HepG2 (cell line): ENCODE measurements around the gene LRBA. TPM values are rescaled to one million over a fixed set of nuclear protein-coding genes. Genes with fewer than 3 reads are reported as not detected.

Source experiments
- ATAC-seq: fragments of 200-7000 bp; cut with Tn5 transposase; 3 replicates; pipeline ENCODE4 v1.9.1; 2020; ENCODE audit warnings: mild to moderate bottlenecking, moderate library complexity
- BruUV-seq: library from RNA; stranded (reverse); fragments of 400-500 nt; replicated peaks from 2 replicates; lab custom pipeline; 2021; lab: Mats Ljungman, UMichigan
- CTCF ChIA-PET: fragments of 300-600 bp; formaldehyde crosslinking; extraction: SDS; loops from one replicate; lab custom pipeline; 2021; ENCODE audit warnings: low total read pairs, inconsistent platforms, low intra/inter-chr PET ratio; lab: Yijun Ruan, JAX
- POLR2A ChIA-PET: fragments of 350-600 bp; sonication (Branson Sonifier 250); formaldehyde crosslinking; loops from one replicate; lab custom pipeline; 2020; ENCODE audit warnings: antibody characterized with exemption, inconsistent platforms; lab: Yijun Ruan, JAX
- DNase-seq: peaks from one replicate; pipeline ENCODE4 v3.0.0-alpha.2; 2015; ENCODE audit warnings: low spot score
- FAIRE-seq: peaks from 3 replicates; lab custom pipeline; 2011; peaks lifted over from hg19 to GRCh38; lab: Jason Lieb, UNC
- H2AFZ ChIP-seq: one replicate; pipeline ENCODE4 v1.6.1; 2011; ENCODE audit warnings: low read length, inconsistent platforms
- H3K27ac ChIP-seq: fragments of 300-600 bp; 3 replicates; pipeline ENCODE4 v1.8.0; 2011; ENCODE audit warnings: mixed run types, mild to moderate bottlenecking, mixed read lengths, low read length, inconsistent platforms; ENCODE audit not compliant: insufficient read depth; ENCODE audit errors: extremely low read length
- H3K27me3 ChIP-seq, 2 experiments: fragments of 200-600 bp in 1 of 2; 2 replicates in 1 of 2; 3 replicates in 1 of 2; pipeline versions ENCODE4 v1.6.0 to v1.8.0; 2011; ENCODE audit warnings: low read length in 2 of 2, mild to moderate bottlenecking in 2 of 2, moderate library complexity in 2 of 2, inconsistent platforms in 1 of 2; ENCODE audit not compliant: insufficient read depth in 2 of 2, control insufficient read depth in 1 of 2
- H3K36me3 ChIP-seq, 2 experiments: fragments of 200-600 bp in 1 of 2; replicated peaks in 1 of 2; 2 replicates in 1 of 2; 3 replicates in 1 of 2; pipeline versions ENCODE4 v1.5.1 to v1.8.0; 2011; ENCODE audit warnings: low read length in 2 of 2, inconsistent platforms in 1 of 2; ENCODE audit not compliant: insufficient read depth in 2 of 2, control insufficient read depth in 1 of 2
- H3K4me1 ChIP-seq: 2 replicates; pipeline ENCODE4 v1.5.1; 2012; ENCODE audit warnings: low read length, inconsistent platforms; ENCODE audit not compliant: insufficient read depth
- H3K4me2 ChIP-seq: 2 replicates; pipeline ENCODE4 v1.6.0; 2011; ENCODE audit warnings: low read depth, low read length, inconsistent platforms
- H3K4me3 ChIP-seq, 3 experiments: fragments of 200-600 bp in 1 of 3; sonication (generic), shearing (Covaris generic) in 1 of 3; replicated peaks in 1 of 3; 2 replicates each; pipeline ENCODE4 v1.5.1; 2011 to 2016; ENCODE audit warnings: low read length in 3 of 3, inconsistent platforms in 2 of 3, low read depth in 2 of 3, mild to moderate bottlenecking in 2 of 3, control low read depth in 1 of 3, mixed read lengths in 1 of 3; ENCODE audit not compliant: insufficient read depth in 1 of 3
- H3K79me2 ChIP-seq: one replicate; pipeline ENCODE4 v1.6.1; 2011; ENCODE audit warnings: low read length, inconsistent platforms; ENCODE audit not compliant: insufficient read depth
- H3K9ac ChIP-seq: 2 replicates; pipeline ENCODE4 v1.6.0; 2011; ENCODE audit warnings: mild to moderate bottlenecking, low read depth, low read length, inconsistent platforms; ENCODE audit not compliant: insufficient read depth
- H3K9me3 ChIP-seq: 2 replicates; pipeline ENCODE4 v1.5.1; 2012; ENCODE audit warnings: mild to moderate bottlenecking, low read length
- H4K20me1 ChIP-seq: 2 replicates; pipeline ENCODE4 v1.6.0; 2011; ENCODE audit warnings: inconsistent platforms, mild to moderate bottlenecking, low read length, moderate library complexity; ENCODE audit not compliant: insufficient read depth
- ARID3A ChIP-seq: IDR thresholded peaks from 2 replicates; pipeline ENCODE4 v1.6.1; 2012; ENCODE audit warnings: low read depth, low read length, improper control_type of control experiment
- CREM ChIP-seq, 2 experiments: sonication (generic) in 1 of 2; formaldehyde crosslinking in 1 of 2; IDR thresholded peaks; 2 replicates each; pipeline versions ENCODE4 v1.4.0 to v1.6.1; 2016 to 2020; ENCODE audit warnings: antibody characterized with exemption in 1 of 2, mild to moderate bottlenecking in 1 of 2, missing genetic modification reagents in 1 of 2
- GATAD2A ChIP-seq: IDR thresholded peaks from 2 replicates; pipeline ENCODE4 v1.6.1; 2016
- GFI1 ChIP-seq: sonication (generic); formaldehyde crosslinking; IDR thresholded peaks from 2 replicates; pipeline ENCODE4 v1.5.0; 2020; ENCODE audit warnings: missing genetic modification reagents, mild to moderate bottlenecking, borderline replicate concordance
- HDAC6 ChIP-seq: fragments of 200-600 bp; sonication (generic); IDR thresholded peaks from 2 replicates; pipeline ENCODE4 v1.7.0; 2017; ENCODE audit warnings: mild to moderate bottlenecking, antibody characterized with exemption, low read length, low read depth
- KDM2A ChIP-seq: sonication (generic); formaldehyde crosslinking; IDR thresholded peaks from 2 replicates; pipeline ENCODE4 v1.4.0; 2020; ENCODE audit warnings: low read depth, missing genetic modification reagents, borderline replicate concordance
- MED1 ChIP-seq: sonication (generic); formaldehyde crosslinking; IDR thresholded peaks from 2 replicates; pipeline ENCODE4 v1.4.0; 2020; ENCODE audit warnings: missing genetic modification reagents
- MTF1 ChIP-seq: sonication (generic); formaldehyde crosslinking; IDR thresholded peaks from 2 replicates; pipeline ENCODE4 v1.5.0; 2020; ENCODE audit warnings: missing genetic modification reagents
- PAXIP1 ChIP-seq: sonication (generic); formaldehyde crosslinking; conservative IDR thresholded peaks from 2 replicates; pipeline ENCODE4 v1.4.0; 2020; ENCODE audit warnings: mild to moderate bottlenecking, missing genetic modification reagents, moderate library complexity
- PCBP1 ChIP-seq: fragments of 200-400 bp; formaldehyde crosslinking; IDR thresholded peaks from 2 replicates; pipeline ENCODE4 v1.6.1; 2017; ENCODE audit warnings: mild to moderate bottlenecking, low read depth, low read length, borderline replicate concordance
- RFXANK ChIP-seq: IDR thresholded peaks from 2 replicates; pipeline ENCODE4 v1.6.1; 2016
- SOX5 ChIP-seq: IDR thresholded peaks from 2 replicates; pipeline ENCODE4 v1.6.1; 2016; ENCODE audit warnings: borderline replicate concordance
- ZNF10 ChIP-seq: sonication (generic); formaldehyde crosslinking; IDR thresholded peaks from 2 replicates; pipeline ENCODE4 v1.4.0; 2020; ENCODE audit warnings: mild to moderate bottlenecking, low read depth, missing genetic modification reagents, borderline replicate concordance
- ZNF350 ChIP-seq: sonication (generic); formaldehyde crosslinking; IDR thresholded peaks from 2 replicates; pipeline ENCODE4 v1.4.0; 2020; ENCODE audit warnings: mild to moderate bottlenecking, low read depth, missing genetic modification reagents, borderline replicate concordance
- ZNF383 ChIP-seq: sonication (generic); formaldehyde crosslinking; IDR thresholded peaks from 2 replicates; pipeline ENCODE4 v1.4.0; 2020; ENCODE audit warnings: missing genetic modification reagents, mild to moderate bottlenecking, borderline replicate concordance
- WGBS: methylation state at CpG from one replicate; pipeline ENCODE4 v1.1.6; 2017; ENCODE audit warnings: low lambda C conversion rate; 5-methylcytosine and 5-hydroxymethylcytosine counted together
- in situ Hi-C: cut with HindIII; loops from 2 replicates; pipeline ENCODE4 v1.10.0; 2017; ENCODE audit warnings: low pct_unique_long_range_greater_than_20kb; ENCODE audit not compliant: extremely low pct_ligation_motif_present
- intact Hi-C: fragments of 100-400 bp; cut with micrococcal nuclease; formaldehyde crosslinking; loops from one replicate; pipeline ENCODE4 v1.10.0; 2022; ENCODE audit not compliant: unreplicated experiment
- polyA plus RNA-seq, 8 experiments: library from polyadenylated mRNA; depleted of rRNA in 3 of 8; stranded (reverse) in 7 of 8; unstranded in 1 of 8; fragments of >200 nt; fragmentation: Illumina TruSeq in 4 of 8; extraction: Trizol in 4 of 8; gene quantifications; 2 replicates each; pipeline versions ENCODE4 v1.2.1 to v1.2.3, GENCODE V29; 2011 to 2016; ENCODE audit warnings: low read depth in 4 of 8, missing spikeins in 1 of 8, mixed read lengths in 1 of 8; ENCODE audit not compliant: insufficient read depth in 1 of 8
- total RNA-seq, 5 experiments: library from RNA; depleted of rRNA; stranded (reverse); fragments of >200 nt; fragmentation: Illumina TruSeq; extraction: Trizol; gene quantifications; 2 replicates each; pipeline ENCODE4 v1.2.3, GENCODE V29; 2016; ENCODE audit warnings: low read depth in 1 of 5
- TF ChIP-seq, protein P1 (sequence below): sonication (generic); formaldehyde crosslinking; IDR thresholded peaks from 2 replicates; pipeline ENCODE4 v1.8.0; 2022; ENCODE audit warnings: mild to moderate bottlenecking, missing genetic modification reagents, moderate library complexity
- TF ChIP-seq, protein P2 (sequence below): sonication (generic); formaldehyde crosslinking; IDR thresholded peaks from 2 replicates; pipeline ENCODE4 v1.8.0; 2022; ENCODE audit warnings: mild to moderate bottlenecking, missing genetic modification reagents

LRBA gene
- total and polyA plus RNA-seq, 2 of the 13 experiments (the other 11 are each of a cell fraction or from before 2014, with no cell fraction given), result 21.0 to 37.2 TPM

GRCh38 chr4:150679018-150679764, 335.9 kb downstream of the LRBA start:
- POLR2A ChIA-PET, result no interaction called here
- TF ChIP-seq ZNF383 (CRISPR knock-in tag), result no peak
- TF ChIP-seq SOX5, result 0 out of 2 replicates have a peak, but pooled peaks have one; percentile 19
- no peak for TF ChIP-seq HDAC6
- TF ChIP-seq ZNF350, result no peak
- no peak for TF ChIP-seq MTF1 (CRISPR knock-in tag)
- TF ChIP-seq GFI1 (CRISPR knock-in tag), result no peak
- peak; percentile 60 for TF ChIP-seq PAXIP1 (CRISPR knock-in tag)
- peak; percentile 89 for TF ChIP-seq ARID3A
- TF ChIP-seq, protein P1, sequence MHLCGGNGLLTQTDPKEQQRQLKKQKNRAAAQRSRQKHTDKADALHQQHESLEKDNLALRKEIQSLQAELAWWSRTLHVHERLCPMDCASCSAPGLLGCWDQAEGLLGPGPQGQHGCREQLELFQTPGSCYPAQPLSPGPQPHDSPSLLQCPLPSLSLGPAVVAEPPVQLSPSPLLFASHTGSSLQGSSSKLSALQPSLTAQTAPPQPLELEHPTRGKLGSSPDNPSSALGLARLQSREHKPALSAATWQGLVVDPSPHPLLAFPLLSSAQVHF, result no peak
- TF ChIP-seq CREM (IDR thresholded peaks at IDR 0.05), result peak; percentile 14; the same call in 1 of the 2 replicates
- no peak for TF ChIP-seq CREM (CRISPR knock-in tag; IDR thresholded peaks at IDR 0.05)
- TF ChIP-seq PCBP1, result no peak
- TF ChIP-seq MED1 (CRISPR knock-in tag), result peak; percentile 29; the same call in 1 of the 2 replicates
- no peak for TF ChIP-seq KDM2A (CRISPR knock-in tag)
- TF ChIP-seq, protein P2, sequence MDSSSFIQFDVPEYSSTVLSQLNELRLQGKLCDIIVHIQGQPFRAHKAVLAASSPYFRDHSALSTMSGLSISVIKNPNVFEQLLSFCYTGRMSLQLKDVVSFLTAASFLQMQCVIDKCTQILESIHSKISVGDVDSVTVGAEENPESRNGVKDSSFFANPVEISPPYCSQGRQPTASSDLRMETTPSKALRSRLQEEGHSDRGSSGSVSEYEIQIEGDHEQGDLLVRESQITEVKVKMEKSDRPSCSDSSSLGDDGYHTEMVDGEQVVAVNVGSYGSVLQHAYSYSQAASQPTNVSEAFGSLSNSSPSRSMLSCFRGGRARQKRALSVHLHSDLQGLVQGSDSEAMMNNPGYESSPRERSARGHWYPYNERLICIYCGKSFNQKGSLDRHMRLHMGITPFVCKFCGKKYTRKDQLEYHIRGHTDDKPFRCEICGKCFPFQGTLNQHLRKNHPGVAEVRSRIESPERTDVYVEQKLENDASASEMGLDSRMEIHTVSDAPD (CRISPR knock-in tag), result no peak
- TF ChIP-seq RFXANK (CRISPR knock-in tag), result no peak
- 0 out of 2 replicates have a peak, but pooled peaks have one; percentile 30 for TF ChIP-seq GATAD2A
- no peak for TF ChIP-seq ZNF10 (CRISPR knock-in tag)

More at GRCh38 chr4:150679018-150679764, 335.9 kb downstream of the LRBA start:
- peaks cover 0 to 4% of the 10 kb centered on the region in 2 experiments; a peak in 3 of 5 replicates for H3K36me3 ChIP-seq
- CTCF ChIA-PET, result no interaction called here
- no peak overlapping the region; a peak in 2 of 6 replicates for H3K4me3 ChIP-seq
- intact Hi-C loops (no loop called here), in situ Hi-C loops (no loop called here)
- no TSS peak for BruUV-seq
- no peaks in the 10 kb centered on the region for H3K79me2 ChIP-seq
- no peak overlapping the region for H2AFZ ChIP-seq
- DNase-seq (peak; percentile 24), ATAC-seq (peak; percentile 87), FAIRE-seq (no peak)
- H3K9ac ChIP-seq, result no peak overlapping the region
- peak overlapping the region; percentile 9; the same call in 1 of the 2 replicates for H3K4me2 ChIP-seq
- H3K27ac ChIP-seq, result peak overlapping the region; percentile 8
- H4K20me1 ChIP-seq, result no peaks in the 10 kb centered on the region
- H3K27me3 ChIP-seq, result no peaks in the 10 kb centered on the region
- no peaks in the 10 kb centered on the region for H3K9me3 ChIP-seq
- H3K4me1 ChIP-seq, result peaks cover 9% of the 10 kb centered on the region; the same call in 1 of the 2 replicates
- 64% methylated on average over 5 of the region's 5 CpGs for WGBS
